ENCODE results near the gene SPIB.
"Not testable (repeated sequence)": the region's sequence is repeated elsewhere in the genome, so short reads cannot be mapped to it uniquely, and the experiment has no call there.

The SPIB gene

DNA sequence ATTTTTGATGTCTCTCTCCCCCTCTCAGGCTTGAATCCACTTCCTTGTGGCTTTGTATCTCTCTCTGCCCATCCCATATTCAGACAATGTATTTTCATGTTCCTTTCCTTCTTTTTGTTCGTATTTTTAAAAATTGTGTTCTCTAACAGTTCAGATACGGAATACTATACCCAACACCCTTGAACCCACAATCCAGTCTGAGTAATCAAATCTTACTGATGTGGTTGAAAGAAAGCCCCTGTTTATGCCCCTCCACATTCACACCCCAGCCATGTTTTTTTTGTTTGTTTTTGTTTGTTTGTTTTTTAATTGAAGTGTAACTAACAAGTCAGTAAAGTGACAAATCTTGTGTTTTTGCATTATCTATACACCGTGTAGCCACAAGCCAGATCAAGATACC lies 1.4 kb downstream of the SPIB start:
- no peak for DNase-seq

DNA sequence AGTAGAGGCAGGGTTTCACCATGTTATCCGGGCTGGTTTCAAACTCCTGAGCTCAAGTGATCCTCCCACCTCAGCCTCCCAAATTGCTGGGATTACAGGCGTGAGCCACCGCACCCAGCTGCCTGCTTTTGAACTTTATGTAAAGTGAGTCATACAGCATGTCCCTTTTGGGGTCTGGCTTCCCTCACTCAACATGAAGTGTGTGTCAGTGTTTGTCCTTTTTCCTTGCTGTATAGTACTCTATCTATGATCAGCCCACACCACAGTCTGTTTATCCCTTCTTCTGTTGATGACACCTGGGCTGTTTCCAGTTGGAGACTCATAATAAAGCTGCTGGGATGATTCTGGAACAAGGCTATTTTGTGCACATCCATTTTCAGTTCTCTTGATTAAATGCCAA lies 2.1 kb downstream of the SPIB start:
- DNase-seq: no peak

DNA sequence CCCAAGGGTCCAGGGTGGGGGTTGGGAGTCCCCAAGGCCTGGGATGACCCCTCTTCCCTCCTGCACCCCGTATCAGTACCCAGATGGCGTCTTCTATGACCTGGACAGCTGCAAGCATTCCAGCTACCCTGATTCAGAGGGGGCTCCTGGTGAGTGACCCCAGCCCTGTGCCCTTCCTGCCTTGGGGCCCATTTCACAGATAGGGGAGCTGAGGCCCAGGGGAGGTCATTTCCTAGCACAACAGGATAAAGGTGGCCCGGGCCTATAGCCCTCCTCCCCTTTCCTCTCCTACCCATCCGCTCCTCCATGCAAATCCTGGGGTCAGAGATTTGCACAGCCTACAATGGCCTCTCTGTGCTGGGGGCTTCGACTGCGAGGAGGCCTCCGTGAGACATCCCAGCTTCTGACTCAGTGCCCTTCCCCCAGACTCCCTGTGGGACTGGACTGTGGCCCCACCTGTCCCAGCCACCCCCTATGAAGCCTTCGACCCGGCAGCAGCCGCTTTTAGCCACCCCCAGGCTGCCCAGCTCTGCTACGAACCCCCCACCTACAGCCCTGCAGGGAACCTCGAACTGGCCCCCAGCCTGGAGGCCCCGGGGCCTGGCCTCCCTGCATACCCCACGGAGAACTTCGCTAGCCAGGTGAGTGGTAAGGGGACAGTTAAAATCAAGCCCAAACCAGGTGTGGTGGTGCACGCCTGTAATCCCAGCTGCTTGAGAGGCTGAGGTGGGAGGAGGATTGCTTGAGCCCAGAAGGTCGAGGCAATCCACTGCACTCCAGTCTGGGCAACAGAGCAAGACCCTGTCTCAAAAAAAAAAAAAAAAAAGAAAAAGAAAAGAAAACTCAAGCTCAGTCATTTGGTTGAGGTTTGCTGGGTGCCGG lies 3.9 kb downstream of the SPIB start:
- no peak for DNase-seq

DNA sequence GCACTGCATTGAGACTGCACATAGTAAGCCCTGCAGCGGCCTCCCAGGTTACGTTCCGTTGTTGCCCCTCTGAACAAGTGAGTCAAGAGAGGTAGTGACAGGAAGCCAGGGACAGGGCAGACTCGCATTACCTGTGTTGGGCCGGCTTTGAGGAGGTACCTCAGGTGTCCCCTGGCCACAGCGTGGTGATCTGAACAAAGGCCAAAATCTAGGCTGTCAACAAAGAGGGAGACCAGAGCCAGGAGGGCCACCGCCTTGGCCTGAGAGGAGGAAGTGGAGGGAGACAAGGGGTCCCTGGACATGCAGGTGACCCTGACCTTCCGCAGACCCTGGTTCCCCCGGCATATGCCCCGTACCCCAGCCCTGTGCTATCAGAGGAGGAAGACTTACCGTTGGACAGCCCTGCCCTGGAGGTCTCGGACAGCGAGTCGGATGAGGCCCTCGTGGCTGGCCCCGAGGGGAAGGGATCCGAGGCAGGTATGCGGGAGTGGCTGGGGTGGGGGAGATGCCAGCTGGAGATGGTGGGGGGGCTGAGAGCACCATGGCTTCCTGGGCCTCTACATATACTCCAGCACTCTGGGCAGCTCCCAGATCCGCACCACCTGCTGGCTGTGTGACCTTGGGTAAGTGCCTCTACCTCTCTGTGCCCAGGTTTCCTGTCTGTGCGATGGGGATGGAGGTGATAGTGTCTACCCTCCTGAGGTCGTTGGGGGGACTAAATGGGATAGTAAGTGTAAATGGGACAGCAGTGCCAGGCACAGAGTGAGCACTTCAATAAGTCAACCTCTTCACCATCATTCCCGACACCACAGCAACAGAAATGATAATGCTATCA lies 4.8 kb downstream of the SPIB start:
- no peak for DNase-seq

DNA sequence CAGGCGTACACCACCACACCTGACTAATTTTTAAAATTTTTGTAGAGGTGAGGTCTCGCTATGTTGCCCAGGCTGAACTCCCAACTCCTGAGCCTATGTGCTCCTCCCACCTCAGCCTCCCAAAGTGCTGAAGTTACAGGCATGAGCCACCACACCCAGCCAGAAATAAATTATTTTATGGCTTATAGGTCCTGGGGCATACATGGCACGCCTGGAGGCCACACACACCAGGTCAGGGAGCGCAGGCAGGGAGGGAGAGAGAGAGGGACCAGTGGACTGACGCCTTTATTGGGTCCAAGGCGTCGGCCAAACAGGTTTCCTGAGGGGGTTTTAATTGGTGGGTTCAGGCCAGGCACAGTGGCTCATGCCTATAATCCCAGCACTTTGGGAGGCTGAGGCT lies 6.8 kb downstream of the SPIB start:
- no peak for DNase-seq

DNA sequence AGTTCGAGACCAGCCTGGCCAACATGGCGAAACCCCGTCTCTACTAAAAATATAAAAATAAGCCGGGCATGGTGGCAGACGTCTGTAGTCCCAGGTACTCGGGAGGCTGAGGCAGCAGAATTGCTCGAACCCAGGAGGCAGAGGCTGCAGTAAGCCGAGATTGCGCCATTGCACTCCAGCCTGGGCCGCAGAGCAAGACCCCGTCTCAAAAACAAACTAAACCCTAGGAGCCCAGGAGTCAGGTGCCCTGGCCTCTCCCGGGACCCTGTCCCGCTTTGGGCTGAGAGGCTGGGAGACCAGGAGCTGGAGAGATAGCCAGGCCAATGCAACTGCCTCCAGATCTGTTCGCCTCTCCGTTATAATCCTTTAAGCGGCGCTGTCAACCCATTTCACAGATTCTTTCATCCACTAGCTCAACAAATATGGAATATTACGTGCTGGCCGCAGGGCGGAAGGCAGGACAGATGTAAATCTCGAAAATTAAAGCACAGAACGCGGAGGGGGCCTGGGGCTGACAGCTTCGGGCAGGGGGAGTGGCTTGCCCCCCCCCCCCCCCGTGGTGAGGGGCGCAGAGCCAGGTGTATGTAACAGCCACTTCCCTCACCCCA lies 8.7 kb downstream of the SPIB start:
- no peak for DNase-seq

DNA sequence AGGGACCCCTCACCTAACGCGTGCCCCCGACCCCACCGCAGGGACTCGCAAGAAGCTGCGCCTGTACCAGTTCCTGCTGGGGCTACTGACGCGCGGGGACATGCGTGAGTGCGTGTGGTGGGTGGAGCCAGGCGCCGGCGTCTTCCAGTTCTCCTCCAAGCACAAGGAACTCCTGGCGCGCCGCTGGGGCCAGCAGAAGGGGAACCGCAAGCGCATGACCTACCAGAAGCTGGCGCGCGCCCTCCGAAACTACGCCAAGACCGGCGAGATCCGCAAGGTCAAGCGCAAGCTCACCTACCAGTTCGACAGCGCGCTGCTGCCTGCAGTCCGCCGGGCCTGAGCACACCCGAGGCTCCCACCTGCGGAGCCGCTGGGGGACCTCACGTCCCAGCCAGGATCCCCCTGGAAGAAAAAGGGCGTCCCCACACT lies 9.3 kb downstream of the SPIB start:
- DNase-seq: no peak

DNA sequence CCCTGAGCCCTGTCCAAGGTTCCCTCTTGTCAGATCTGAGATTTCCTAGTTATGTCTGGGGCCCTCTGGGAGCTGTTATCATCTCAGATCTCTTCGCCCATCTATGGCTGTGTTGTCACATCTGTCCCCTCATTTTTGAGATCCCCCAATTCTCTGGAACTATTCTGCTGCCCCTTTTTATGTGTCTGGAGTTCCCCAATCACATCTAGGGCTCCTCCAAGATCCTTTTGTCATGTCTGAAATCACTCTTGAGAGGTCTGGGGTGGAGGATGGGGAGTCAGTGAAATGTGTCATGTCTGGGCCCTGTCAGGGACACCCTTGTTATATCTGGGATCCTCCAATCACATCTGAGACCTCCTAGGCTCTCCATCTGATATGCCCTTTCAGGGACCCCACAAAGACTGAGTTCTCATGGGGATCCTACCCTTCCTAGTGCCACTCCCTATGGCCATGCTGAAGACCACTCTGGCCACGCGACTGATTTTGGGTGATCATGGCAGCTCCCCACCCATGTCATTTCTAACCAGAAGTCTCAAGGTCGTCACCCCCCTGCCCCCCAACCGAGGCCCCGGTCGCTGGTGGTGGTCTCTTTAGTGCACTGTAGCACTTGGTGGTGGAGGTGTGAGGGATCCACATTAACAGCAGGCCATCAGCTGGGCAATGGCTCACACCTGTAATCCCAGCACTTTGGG lies 10.2 kb downstream of the SPIB start:
- DNase-seq: no peak

DNA sequence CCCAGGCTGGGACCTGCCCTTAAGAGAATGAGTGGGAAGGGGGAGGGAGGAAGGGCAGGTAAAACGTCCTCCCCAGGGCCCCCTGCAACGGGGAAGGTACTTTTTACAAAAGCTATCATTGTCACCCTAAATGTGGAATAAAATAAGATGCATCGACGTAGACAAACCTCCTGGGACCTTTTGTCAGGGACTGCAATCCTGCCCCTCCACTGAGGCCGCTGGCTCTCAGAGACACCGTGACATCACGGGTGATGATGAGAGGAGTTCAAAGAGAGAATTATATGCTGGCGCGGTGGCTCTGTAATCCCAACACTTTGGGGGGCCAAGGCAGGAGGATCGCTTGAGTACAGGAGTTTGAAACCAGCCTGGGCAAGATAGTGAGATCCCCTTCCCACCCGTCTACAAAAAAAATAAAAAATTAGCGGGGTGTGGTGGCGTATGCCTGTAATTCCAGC lies 12.2 kb downstream of the SPIB start:
- DNase-seq: no peak

DNA sequence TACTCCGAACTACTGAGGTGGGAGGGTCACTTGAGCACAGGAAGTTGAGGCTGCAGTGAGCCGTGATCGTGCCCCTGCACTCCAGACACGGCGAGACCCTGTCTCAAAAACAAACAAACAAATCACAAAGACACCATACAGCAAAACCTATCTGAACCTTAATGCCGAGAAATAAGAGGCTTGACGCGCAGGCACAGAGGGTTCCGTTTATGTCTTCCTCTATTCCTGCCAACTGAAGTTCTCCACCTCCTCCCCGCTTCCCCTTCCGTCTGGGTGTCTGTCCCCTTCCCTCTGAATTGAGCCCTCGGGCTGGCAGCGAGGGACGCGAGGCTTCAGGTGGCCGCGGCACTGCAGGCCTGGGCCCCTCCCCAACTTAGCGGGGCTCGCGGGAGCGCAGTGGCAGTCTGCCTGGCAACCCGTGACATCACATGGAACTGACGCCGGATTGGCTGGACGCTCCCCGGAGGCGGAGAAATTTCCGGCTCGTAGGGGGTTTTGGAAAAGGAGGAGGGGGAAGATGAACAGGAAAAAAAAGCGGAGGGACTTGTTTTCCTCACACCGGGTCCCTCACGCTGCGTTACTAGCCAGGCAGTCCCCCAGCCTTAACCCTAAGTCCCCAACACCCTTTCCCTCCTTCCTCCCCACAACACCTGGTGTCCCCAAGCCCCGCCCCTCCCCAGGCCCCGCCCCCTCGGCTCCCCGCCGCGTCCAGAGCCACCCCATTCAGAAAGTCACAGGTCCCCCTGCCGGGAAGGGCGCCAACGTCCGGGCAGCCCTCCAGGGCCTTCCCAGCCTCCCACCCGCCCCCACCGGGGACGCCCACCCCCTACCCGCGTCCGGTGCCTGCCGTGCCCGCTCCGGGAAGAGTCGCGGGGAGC lies 12.8 kb downstream of the SPIB start:
- peak; percentile 64 for DNase-seq

DNA sequence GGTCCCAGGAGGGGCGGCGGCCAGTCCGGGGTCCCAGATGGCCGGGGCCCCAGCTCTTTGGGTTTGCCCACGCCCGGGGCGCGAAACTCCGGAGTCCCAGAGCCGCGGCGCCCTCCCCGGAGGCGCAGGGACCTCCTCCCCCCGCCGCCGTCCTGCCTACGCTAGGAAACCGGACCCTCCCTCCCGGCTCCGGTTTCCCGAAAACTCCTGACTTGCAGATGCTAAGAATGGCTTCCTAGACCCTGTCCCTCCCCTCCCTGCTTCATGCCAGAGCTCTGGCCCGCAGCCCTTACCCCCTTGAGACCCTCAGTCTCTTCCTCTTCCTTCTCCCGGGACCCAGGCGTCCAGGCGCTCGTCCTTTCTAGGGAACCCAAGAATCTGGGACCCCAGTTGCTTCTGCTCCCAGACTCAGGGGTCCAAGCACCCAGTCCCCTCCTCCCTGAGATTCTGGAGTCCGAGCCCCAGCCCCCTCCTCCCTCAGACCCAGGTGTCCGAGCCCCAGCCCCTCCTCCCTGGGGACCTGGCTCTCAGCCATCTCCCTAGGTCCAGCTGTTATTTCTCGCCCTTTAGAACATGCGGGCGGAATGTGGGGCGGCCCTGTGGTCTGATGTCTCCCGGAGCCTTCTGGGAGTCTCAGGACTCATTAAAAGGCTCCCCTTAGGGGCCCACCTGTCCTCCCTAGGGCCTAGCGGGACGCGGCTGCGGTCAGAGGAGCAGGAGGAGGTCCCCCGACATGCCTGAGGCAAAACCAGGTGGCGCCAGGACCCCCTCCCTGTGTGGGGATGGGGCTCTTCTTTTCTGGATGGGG lies 13.7 kb downstream of the SPIB start, which contains the start of gene MYBPC2:
Gene MYBPC2 (plus strand): TSS at position 672 of the 808 bp plus-strand sequence. CDS start 62 bp downstream, at position 734.
- DNase-seq: no peak

DNA sequence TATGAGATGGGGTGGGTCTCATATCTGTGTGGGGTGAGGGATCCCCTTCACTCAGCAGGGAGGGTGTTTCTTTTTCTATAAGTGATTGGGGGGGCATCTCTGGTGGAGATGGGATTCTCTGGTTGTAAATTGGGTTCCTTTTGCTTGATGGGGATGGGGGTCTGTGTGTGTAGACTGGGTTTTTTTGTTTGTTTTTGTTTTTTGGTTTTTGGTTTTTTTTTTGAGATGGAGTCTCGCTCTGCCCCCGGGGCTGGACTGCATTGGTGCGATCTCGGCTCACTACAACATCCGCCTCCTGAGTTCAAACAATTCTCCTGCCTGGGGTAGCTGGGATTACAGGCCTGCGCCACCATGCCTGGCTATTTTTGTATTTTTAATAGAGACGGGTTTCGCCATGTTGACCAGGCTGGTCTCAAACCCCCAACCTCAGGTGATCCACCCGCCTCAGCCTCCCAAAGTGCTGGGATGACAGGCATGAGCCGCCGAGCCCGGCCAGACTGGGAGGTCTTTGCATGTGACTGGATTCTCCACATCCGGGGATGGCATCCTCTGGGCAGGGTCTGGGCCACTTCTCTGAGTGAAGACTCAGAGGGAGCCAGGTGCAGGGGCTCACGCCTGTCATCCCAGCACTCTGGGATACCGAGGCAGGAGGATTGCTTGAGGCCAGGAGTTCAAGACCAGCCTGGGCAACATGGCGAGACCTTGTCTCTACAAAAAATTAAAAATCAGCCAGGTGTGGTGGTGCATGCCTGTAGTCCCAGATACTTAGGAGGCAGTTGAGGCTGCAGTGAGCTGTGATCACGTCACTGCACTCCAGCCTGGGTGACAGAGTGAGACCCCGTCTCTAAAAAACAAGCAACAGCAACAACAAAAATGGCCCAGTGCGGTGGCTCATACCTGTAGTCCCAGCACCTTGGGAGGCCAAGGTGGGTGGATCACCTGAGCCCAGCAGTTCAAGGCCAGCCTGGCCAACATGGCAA lies 14.8 kb downstream of the SPIB start:
- no peak for DNase-seq

DNA sequence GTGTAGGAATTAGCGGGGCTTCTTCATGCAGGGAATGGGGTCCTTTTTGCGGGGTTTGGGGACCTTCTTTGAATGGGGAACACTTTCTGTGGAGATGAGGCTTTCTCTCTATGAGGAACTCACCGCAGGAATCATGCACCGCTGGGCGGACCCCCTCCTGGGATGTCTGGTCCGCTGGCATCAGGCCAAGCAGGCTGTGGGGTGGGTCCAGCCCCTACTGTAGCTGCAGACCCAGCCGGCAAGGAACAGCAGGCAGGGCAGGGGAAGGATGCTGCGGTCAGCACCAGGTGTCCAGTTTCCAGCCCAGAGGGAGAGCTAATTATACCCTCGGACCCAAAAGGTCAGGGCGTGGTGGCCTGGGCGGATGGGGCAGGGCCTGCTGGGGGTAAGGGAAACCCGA lies 15.8 kb downstream of the SPIB start:
- DNase-seq: no peak

DNA sequence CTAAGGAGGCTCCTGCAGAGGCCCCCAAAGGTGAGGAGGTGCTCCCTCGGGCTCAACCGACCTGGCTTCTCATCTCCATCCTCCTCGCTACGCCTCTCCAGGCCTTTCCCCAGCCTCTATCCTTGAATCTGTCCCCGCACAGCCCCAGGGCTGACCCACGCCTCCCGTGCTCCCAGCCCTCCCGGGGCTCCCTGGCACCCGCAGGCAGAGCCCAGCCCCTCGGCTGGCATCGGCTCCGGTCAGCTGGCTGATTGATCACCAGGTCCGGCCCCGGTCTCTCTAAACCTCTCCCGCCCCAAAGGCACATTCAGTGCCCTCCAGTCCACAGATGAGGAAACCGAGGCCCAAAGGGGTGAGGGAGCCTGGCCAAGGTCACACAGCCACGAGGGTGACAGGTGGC lies 16.5 kb downstream of the SPIB start:
- no peak for DNase-seq

DNA sequence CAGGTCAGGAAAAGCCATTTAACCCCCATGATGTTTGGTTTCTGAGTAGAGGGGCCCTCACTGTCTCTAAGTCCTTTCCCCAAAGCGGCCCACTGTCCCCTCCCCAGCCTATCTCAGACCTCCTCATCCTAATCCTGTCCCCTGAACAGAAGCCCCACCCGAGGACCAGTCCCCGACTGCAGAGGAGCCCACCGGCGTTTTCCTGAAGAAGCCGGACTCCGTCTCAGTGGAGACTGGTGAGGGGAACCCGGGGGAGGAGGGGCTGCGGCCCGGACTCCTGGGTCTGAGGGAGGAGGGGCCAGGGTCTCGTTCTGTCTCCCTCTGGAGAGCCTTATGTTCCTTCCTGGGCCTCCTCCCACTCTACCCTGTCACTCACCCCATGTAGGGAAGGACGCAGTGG lies 16.9 kb downstream of the SPIB start:
- no peak for DNase-seq

DNA sequence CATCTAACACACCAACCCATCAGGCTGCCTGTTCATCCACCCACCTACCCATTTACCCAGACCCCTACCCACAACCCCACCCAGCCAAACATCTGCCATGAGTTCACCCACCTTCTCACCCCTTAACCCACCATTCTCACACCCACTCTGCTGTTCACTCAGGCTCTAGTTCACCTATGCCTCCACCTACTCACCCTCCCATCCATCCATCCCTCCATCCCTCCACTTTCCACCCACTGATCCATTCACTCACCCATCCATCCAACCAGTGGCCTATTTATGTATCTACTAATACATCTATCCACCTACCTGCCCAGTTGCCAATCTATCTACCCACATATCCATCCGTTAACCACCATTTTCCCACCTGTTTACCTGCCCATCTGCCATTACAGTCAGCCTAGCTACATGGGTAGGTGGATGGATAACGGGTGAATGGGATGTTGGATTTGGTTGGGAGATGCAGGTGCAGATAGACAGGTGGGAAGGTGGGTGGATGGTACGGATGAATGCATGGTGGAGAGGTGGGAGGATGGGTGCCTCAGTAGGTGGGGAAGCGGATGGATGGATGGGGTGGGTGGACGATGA lies 19.2 kb downstream of the SPIB start:
- no peak for DNase-seq

DNA sequence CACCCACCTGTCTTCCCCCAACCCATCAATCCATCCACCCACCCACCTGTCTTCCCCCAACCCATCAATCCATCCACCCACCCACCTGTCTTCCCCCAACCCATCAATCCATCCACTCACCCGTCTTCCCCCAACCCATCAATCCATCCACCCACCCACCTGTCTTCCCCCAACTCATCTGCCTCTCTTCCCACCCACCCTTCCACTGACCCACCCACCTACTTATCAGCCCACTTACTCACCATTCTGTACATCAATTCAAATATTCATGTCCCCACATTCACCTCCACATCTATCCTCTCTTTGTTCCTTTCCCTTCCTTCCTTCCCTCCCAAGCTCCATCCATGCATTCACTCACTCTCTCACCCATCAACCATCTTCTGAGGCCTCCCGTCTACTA lies 20.4 kb downstream of the SPIB start:
- not testable (repeated sequence) for DNase-seq

DNA sequence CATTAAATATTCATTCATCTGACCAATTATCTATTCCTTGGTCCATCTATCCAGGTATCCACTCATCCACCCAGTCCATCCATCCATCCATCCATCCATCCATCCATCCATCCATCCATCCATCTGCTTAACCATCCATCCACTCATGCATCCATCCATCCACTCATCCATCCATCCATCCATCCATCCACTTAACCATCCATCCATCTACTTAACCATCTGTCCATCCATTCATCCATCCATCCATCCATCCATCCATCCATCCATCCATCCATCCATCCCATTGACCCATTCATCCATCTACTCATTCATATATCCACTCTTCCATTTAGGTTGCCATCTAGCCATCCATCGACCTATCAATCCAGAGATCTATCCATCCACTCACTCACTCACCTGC lies 25.3 kb downstream of the SPIB start:
- no peak for DNase-seq

DNA sequence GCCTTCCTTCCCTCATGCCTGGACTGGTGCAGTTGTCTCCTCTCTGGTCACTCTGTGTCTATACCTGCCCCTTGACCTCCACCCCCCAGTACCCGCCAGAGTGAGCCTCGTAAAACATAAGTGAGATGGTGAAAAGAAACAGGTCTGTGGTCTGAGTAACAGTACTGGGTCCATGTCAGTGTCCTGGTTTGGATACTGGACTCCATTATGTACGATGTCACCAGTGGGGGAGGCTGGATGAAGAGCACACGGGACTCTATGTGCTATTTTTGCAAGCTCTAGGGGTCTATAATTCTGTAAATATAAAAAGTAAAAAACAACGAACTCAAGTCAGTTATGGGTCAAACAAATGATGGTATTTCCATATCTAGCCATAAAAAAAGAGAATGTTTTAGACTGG lies 28.3 kb downstream of the SPIB start:
- DNase-seq: no peak
